Smooth muscle cell of the brain vasculature (primary cell): ENCODE data around the gene RABL2A.
"Not testable (repeated sequence)": the region's sequence is repeated elsewhere in the genome, so short reads cannot be mapped to it uniquely, and the experiment has no call there.

ENCODE experiments used
- DNase-seq: peaks from one replicate; pipeline ENCODE4 v3.0.0-alpha.2; 2012; ENCODE audit warnings: low read depth, low spot score

The RABL2A gene

GRCh38 chr2:113609822-113610221 lies 17.2 kb upstream of the RABL2A start:
- DNase-seq: not testable (repeated sequence)

GRCh38 chr2:113621002-113621401 lies 6.1 kb upstream of the RABL2A start:
- DNase-seq: not testable (repeated sequence)

- DNase-seq: not testable (repeated sequence)
Measured at GRCh38 chr2:113625906-113626305, 1.2 kb upstream of the RABL2A start.

GRCh38 chr2:113632849-113633345 lies 5.8 kb downstream of the RABL2A start:
- not testable (repeated sequence) for DNase-seq

GRCh38 chr2:113635358-113635757 lies 8.3 kb downstream of the RABL2A start:
- not testable (repeated sequence) for DNase-seq

GRCh38 chr2:113636226-113636625 lies 9.2 kb downstream of the RABL2A start:
- DNase-seq: not testable (repeated sequence)

- DNase-seq: not testable (repeated sequence)
Measured at GRCh38 chr2:113638084-113638483, 11.0 kb downstream of the RABL2A start.

GRCh38 chr2:113646217-113646616 lies 19.2 kb downstream of the RABL2A start:
- DNase-seq: not testable (repeated sequence)

- DNase-seq: not testable (repeated sequence)
Measured at GRCh38 chr2:113650834-113651815, 24.1 kb downstream of the RABL2A start.

- not testable (repeated sequence) for DNase-seq
Measured at GRCh38 chr2:113652599-113652998, 25.5 kb downstream of the RABL2A start.

GRCh38 chr2:113656031-113656624 lies 29.1 kb downstream of the RABL2A start:
- not testable (repeated sequence) for DNase-seq

GRCh38 chr2:113657735-113658134 lies 30.7 kb downstream of the RABL2A start:
- not testable (repeated sequence) for DNase-seq

- DNase-seq: not testable (repeated sequence)
Measured at GRCh38 chr2:113663285-113664060, 36.4 kb downstream of the RABL2A start.

- not testable (repeated sequence) for DNase-seq
Measured at GRCh38 chr2:113664761-113665533, 37.9 kb downstream of the RABL2A start.

GRCh38 chr2:113669013-113669412 lies 41.9 kb downstream of the RABL2A start:
- DNase-seq: not testable (repeated sequence)

GRCh38 chr2:113672326-113672932 lies 45.4 kb downstream of the RABL2A start:
- DNase-seq: no peak

- no peak for DNase-seq
Measured at GRCh38 chr2:113675875-113676274, 48.8 kb downstream of the RABL2A start.

GRCh38 chr2:113676623-113677266 lies 49.7 kb downstream of the RABL2A start:
- no peak for DNase-seq

GRCh38 chr2:113677330-113677729 lies 50.3 kb downstream of the RABL2A start:
- no peak for DNase-seq

GRCh38 chr2:113679457-113679856 lies 52.4 kb downstream of the RABL2A start:
- DNase-seq: no peak
